Ishikawa (cell line): ENCODE data around the gene ZRANB1.

Experiments used
- CEBPB ChIP-seq: IDR thresholded peaks from 2 replicates; pipeline ENCODE4 v1.6.1; 2012
- CREB1 ChIP-seq: IDR thresholded peaks from 2 replicates; pipeline ENCODE4 v1.6.1; 2012; ENCODE audit warnings: low read depth
- EGR1 ChIP-seq: IDR thresholded peaks from 2 replicates; pipeline ENCODE4 v1.6.1; 2012
- EP300 ChIP-seq: IDR thresholded peaks from 2 replicates; pipeline ENCODE4 v1.6.1; 2012; ENCODE audit warnings: borderline replicate concordance
- FOXM1 ChIP-seq: IDR thresholded peaks from 2 replicates; pipeline ENCODE4 v1.6.1; 2012; ENCODE audit warnings: low read depth, borderline replicate concordance
- MAX ChIP-seq: IDR thresholded peaks from 2 replicates; pipeline ENCODE4 v1.6.1; 2012
- NFIC ChIP-seq: IDR thresholded peaks from 2 replicates; pipeline ENCODE4 v1.6.1; 2012
- RAD21 ChIP-seq: IDR thresholded peaks from 2 replicates; pipeline ENCODE4 v1.6.1; 2012; ENCODE audit warnings: low read depth
- TAF1 ChIP-seq: IDR thresholded peaks from 2 replicates; pipeline ENCODE4 v1.6.1; 2012; ENCODE audit warnings: low read depth, mild to moderate bottlenecking
- TCF12 ChIP-seq: IDR thresholded peaks from 2 replicates; pipeline ENCODE4 v1.6.1; 2012; ENCODE audit warnings: low read depth
- TEAD4 ChIP-seq: IDR thresholded peaks from 2 replicates; pipeline ENCODE4 v1.6.1; 2012
- YY1 ChIP-seq: IDR thresholded peaks from 2 replicates; pipeline ENCODE4 v1.6.1; 2012; ENCODE audit warnings: low read depth
- ZBTB7A ChIP-seq: IDR thresholded peaks from 2 replicates; pipeline ENCODE4 v1.6.1; 2012; ENCODE audit warnings: low read depth
- TF ChIP-seq, protein P1 (sequence below): IDR thresholded peaks from 2 replicates; pipeline ENCODE4 v1.6.1; 2012; ENCODE audit warnings: low read depth, mild to moderate bottlenecking
- TF ChIP-seq, protein P2 (sequence below): IDR thresholded peaks from 2 replicates; pipeline ENCODE4 v1.6.1; 2012

ZRANB1 gene

DNA sequence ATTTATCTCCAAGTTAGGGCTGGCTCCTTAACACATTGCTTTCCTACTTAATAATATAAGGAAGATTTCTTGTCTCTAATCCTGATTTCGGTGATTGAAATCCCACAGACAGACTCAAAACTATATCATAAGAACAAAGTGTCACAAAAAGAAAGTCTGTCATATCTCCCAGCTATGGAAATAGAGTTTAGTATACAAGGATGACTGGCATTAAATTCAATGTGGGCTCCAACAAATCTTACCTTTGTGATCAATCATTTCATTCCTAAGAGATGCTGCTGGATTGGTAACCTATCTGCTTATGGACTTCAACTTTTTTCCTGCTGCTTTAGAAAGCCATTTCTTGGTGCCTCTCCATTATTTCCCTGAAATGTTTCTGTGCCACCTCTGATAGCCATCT lies 39.5 kb upstream of the ZRANB1 start:
- TF ChIP-seq RAD21 (no peak), TAF1 (no peak), ZBTB7A (no peak), TEAD4 (no peak), CREB1 (no peak), NFIC (no peak), MAX (no peak), YY1 (no peak), TCF12 (no peak), FOXM1 (no peak), EGR1 (no peak), CEBPB (no peak), EP300 (no peak)
- TF ChIP-seq, protein P1, sequence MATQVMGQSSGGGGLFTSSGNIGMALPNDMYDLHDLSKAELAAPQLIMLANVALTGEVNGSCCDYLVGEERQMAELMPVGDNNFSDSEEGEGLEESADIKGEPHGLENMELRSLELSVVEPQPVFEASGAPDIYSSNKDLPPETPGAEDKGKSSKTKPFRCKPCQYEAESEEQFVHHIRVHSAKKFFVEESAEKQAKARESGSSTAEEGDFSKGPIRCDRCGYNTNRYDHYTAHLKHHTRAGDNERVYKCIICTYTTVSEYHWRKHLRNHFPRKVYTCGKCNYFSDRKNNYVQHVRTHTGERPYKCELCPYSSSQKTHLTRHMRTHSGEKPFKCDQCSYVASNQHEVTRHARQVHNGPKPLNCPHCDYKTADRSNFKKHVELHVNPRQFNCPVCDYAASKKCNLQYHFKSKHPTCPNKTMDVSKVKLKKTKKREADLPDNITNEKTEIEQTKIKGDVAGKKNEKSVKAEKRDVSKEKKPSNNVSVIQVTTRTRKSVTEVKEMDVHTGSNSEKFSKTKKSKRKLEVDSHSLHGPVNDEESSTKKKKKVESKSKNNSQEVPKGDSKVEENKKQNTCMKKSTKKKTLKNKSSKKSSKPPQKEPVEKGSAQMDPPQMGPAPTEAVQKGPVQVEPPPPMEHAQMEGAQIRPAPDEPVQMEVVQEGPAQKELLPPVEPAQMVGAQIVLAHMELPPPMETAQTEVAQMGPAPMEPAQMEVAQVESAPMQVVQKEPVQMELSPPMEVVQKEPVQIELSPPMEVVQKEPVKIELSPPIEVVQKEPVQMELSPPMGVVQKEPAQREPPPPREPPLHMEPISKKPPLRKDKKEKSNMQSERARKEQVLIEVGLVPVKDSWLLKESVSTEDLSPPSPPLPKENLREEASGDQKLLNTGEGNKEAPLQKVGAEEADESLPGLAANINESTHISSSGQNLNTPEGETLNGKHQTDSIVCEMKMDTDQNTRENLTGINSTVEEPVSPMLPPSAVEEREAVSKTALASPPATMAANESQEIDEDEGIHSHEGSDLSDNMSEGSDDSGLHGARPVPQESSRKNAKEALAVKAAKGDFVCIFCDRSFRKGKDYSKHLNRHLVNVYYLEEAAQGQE: no peak
- TF ChIP-seq, protein P2, sequence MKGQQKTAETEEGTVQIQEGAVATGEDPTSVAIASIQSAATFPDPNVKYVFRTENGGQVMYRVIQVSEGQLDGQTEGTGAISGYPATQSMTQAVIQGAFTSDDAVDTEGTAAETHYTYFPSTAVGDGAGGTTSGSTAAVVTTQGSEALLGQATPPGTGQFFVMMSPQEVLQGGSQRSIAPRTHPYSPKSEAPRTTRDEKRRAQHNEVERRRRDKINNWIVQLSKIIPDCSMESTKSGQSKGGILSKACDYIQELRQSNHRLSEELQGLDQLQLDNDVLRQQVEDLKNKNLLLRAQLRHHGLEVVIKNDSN: no peak

GRCh38 chr10:124903111-124903510 lies 38.8 kb upstream of the ZRANB1 start:
- TF ChIP-seq TAF1 (no peak), FOXM1 (no peak), EP300 (no peak), RAD21 (no peak), EGR1 (no peak), YY1 (no peak), CREB1 (no peak)
- TF ChIP-seq, protein P1: no peak

GRCh38 chr10:124904796-124905195 lies 37.1 kb upstream of the ZRANB1 start:
- no peak for TF ChIP-seq FOXM1
- no peak for TF ChIP-seq ZBTB7A
- no peak for TF ChIP-seq YY1
- TF ChIP-seq NFIC: no peak
- no peak for TF ChIP-seq TCF12
- no peak for TF ChIP-seq TAF1
- TF ChIP-seq EP300: no peak
- TF ChIP-seq TEAD4: no peak
- TF ChIP-seq, protein P2: no peak
- no peak for TF ChIP-seq CEBPB
- TF ChIP-seq, protein P1: no peak
- no peak for TF ChIP-seq RAD21
- TF ChIP-seq EGR1: no peak
- TF ChIP-seq MAX: no peak
- no peak for TF ChIP-seq CREB1

DNA sequence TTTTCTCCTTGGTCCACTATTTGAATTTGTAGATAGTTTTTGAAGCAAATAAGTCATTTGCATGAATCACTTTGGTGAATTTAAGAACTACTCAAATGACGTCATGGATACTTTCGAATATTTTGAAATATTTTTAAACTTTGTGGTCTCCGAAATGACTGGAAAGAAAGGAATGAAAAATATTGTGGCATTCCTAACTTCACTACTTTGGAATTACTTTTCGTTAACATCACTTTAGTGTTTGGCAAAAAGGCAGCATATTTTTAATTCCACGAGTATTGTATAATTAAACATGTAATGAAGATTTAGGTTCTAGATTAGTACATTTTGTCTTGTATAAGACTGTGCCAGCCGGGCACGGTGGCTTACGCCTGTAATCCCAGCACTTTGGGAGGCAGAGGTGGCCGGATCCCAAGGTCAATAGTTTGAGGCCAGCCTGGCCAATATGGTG lies 35.3 kb upstream of the ZRANB1 start:
- TF ChIP-seq CEBPB (no peak), EGR1 (no peak), EP300 (no peak), YY1 (no peak), MAX (no peak), TEAD4 (no peak), NFIC (no peak), TCF12 (no peak), RAD21 (no peak), CREB1 (no peak), TAF1 (no peak), ZBTB7A (no peak), FOXM1 (no peak)
- TF ChIP-seq, protein P1: no peak
- TF ChIP-seq, protein P2: no peak
